Measurements from ENCODE around the gene HOXB13. TPM values are rescaled to one million over a fixed set of nuclear protein-coding genes. Genes with fewer than 3 reads are reported as not detected.
"Not testable (repeated sequence)": the region's sequence is repeated elsewhere in the genome, so short reads cannot be mapped to it uniquely, and the experiment has no call there.

HOXB13 gene
- total RNA-seq, 1 experiment from 2014 or later = 11.1 TPM

DNA sequence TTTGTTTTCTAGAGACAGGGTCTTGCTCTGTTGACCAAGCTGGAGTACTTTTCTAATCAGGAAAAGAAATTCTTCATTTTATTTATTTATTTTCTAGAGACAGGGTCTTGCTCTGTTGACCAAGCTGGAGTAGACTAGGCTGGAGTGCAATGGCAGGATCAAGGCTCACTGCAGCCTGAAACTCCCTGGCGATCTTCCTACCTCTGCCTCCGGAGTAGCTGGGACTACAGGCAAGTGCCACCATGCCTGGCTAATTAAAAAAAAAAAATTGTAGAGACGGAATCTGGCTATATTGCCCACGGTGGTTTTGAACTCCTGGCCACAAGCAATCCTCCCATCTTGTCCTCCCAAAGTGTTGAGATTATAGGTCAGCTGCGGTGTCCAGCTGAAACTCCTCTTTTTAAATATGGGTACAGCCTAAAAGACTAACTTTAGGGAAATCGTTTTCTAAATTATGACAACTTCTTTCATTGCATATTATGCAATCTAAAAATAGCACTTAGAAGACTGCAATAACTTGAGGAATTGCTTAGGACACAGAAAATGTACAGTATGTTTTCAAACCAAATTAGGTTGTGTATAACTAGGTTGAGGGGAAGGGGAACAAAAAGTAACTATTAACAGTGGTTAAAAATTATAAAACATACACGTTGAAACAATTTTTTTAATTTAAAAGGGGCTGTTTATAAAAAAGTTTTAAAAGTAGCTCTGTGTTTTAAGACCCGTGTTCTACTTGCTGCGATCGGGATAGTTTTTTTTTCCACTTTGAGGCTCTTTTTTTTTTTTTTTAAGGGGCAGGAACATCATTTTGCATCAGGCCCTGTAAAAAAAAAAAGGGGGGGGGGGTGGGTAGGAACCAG lies 11.0 kb downstream of the HOXB13 start:
- peak overlapping the region; percentile 57; the same call in 1 of the 2 replicates for H3K4me3 ChIP-seq (ENCODE audit: insufficient read depth, low read depth, low read length)
- DNase-seq = no peak
- H3K36me3 ChIP-seq (replicated peaks; ENCODE audit: control insufficient read depth, insufficient read depth, low read length) = no peaks in the 10 kb centered on the region
- peaks cover 68% of the 10 kb centered on the region for H3K27me3 ChIP-seq (ENCODE audit: control insufficient read depth, insufficient read depth, low read length)

DNA sequence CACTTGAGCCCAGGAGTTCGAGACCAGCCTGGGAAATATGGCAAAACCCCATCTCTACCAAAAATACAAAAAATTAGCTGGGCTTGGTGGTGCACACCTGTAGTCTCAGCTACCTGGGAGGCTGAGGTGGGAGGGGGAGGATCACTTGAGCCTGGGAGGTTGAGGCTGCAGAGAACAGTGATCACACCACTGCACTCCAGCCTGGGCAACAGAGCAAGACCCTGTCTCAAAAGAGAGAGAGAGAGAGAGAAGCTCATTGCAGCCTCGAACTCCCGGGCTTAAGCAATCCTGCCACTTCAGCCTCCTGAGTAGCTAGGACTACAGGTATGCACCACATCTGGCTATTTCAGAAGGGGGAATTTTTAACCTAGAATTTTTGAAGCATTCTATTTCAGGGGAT lies 12.0 kb downstream of the HOXB13 start:
- H3K36me3 ChIP-seq (replicated peaks; ENCODE audit: control insufficient read depth, insufficient read depth, low read length); DNase-seq; H3K4me3 ChIP-seq (ENCODE audit: insufficient read depth, low read depth, low read length): not testable (repeated sequence)
- peaks cover 59% of the 10 kb centered on the region for H3K27me3 ChIP-seq (ENCODE audit: control insufficient read depth, insufficient read depth, low read length)

DNA sequence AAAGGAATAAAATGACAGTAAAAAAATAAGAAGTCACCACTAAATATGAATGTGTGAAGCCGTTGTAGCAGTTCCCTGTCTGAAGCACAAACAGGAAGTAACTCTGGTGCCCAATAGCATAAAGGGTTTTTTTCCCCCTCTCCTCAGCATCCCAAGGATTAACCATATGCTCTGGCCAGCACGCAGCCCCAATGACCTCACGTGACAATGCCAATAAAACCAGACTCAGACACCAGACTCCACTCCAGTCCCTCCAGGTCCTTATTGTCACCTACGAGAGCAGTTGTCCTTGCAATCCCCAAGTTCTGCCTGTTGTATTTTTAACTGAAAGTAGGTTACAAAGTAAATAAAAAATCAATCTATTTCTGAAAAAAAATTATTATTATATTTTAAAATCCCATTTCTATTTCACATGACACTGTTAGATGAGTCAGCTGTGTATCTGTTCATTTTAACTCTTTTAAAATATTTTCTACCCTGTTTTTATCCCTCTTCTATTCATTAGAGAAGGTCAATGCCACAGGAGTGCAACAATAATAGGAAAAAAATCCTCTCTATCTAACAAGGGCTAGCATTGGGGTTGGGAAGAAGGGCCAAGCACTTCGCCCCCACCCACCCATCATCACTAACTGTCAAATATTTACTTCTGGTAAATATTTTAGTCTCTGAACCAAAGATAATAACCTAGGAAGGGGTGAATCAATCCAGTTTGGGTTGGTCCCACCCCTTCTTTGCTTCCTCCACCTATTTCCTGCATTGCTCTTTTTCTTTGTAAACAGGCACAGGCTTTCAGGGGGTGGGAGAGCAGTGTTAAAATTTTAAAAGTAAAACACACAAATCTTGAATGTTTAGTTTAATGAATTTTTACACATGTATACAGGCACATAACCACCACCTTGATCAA lies 12.8 kb downstream of the HOXB13 start:
- Histone ChIP-seq H3K4me3 (ENCODE audit: insufficient read depth, low read depth, low read length) (no peak overlapping the region), H3K36me3 (replicated peaks; ENCODE audit: control insufficient read depth, insufficient read depth, low read length) (no peaks in the 10 kb centered on the region), H3K27me3 (ENCODE audit: control insufficient read depth, insufficient read depth, low read length) (peaks cover 54% of the 10 kb centered on the region)
- DNase-seq = no peak

DNA sequence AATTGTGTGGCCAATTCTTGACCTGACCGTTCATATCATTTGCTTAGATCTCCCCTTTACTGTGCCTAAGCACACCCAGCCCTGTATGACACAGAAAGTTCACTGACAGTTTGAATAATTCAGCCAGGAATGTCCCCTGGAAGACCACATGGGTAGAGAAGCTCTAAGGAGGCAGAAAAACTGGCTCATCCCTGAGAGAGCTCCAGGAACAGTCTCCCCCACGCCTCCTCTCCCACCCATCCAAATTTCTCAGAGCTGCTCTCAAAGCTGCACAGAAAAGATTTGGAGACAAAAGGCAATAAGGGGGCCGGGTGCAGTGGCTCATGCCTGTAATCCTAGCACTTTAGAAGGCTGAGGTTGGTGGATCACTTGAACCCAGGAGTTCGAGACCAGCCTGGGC lies 17.4 kb downstream of the HOXB13 start:
- Histone ChIP-seq H3K36me3 (replicated peaks; ENCODE audit: control insufficient read depth, insufficient read depth, low read length) (no peaks in the 10 kb centered on the region), H3K4me3 (ENCODE audit: insufficient read depth, low read depth, low read length) (no peak overlapping the region), H3K27me3 (ENCODE audit: control insufficient read depth, insufficient read depth, low read length) (peaks cover 12% of the 10 kb centered on the region; the same call in 1 of the 2 replicates)
- DNase-seq = peak; percentile 25

DNA sequence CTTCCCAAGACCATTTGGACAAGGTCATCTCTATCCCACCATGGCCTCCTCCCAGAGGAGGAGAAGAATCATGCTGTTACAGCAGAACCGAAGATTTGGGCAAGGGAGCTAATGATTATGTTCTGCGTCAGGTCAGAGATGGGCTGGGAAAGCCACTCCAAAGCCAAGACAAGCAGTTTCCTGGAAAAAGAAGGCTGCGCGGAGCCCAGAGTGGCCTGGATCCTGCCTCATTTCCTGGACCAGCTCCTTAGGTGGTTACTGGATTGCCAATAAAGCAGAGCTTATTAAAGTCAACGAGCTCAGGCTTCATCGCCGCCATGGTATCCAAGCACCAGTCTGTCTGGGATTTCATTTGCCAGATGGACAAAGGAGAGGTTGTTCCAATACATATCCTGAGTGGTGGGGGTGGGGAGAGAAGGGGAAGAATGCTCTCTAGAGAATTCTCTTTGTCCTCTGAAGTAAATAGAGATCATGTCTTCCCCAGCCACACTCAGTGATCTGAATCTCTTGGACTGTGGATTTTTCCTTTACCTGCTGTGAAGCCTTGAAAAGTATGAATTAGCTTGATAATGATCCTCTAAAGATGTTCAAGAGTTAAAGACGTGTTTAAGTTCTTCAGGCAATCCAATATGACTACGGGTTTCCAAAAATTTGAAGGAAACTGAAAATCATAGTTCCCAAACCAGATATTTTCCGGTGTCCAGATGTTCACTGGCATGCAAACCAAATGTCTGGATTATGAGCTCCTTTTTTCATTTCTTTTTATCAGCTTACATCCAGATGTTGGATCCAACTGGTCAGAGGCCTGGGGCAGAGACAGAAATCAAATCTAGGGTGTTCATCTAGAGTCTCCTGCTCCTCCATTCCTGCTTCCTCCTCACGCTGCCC lies 23.9 kb downstream of the HOXB13 start:
- H3K27me3 ChIP-seq (ENCODE audit: control insufficient read depth, insufficient read depth, low read length) = no peaks in the 10 kb centered on the region; the same call in none of the 2 replicates
- H3K36me3 ChIP-seq (replicated peaks; ENCODE audit: control insufficient read depth, insufficient read depth, low read length) = no peaks in the 10 kb centered on the region
- no peak for DNase-seq
- no peak overlapping the region for H3K4me3 ChIP-seq (ENCODE audit: insufficient read depth, low read depth, low read length)

DNA sequence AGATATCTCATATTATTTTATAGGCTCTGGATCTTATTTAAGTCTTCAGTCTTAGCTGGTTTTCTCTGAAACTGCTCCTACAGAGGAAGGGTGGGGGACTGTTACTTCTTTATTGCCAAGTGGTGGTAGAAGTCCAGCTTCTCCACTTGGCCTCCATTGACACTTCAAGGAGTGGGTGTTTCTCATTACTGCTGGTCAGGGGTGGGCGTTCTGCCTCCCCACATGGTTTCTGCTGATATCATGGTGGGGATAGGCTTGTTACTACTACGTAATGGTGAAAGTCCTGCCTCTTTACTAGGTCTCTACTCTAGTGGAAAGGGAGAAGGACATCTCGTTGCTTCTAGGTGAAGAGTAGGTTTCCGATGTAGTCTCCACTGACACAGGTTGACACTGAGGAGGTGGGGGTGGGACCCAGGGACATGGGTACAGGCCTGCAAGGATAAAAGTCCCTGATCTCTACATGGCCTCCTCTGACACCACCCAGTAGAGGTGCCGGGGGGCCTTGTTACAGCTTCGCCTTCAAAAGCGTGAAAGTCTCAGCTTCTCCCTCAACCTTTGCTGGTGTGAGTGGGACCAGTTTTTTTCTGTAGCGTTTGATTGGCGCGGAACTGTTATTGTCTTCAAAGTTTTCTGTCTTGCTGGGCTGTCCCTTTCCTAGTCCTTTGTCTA lies 26.6 kb downstream of the HOXB13 start:
- Histone ChIP-seq H3K4me3 (ENCODE audit: insufficient read depth, low read depth, low read length) (no peak overlapping the region), H3K27me3 (ENCODE audit: control insufficient read depth, insufficient read depth, low read length) (no peaks in the 10 kb centered on the region; the same call in none of the 2 replicates), H3K36me3 (replicated peaks; ENCODE audit: control insufficient read depth, insufficient read depth, low read length) (no peaks in the 10 kb centered on the region)
- DNase-seq = no peak

DNA sequence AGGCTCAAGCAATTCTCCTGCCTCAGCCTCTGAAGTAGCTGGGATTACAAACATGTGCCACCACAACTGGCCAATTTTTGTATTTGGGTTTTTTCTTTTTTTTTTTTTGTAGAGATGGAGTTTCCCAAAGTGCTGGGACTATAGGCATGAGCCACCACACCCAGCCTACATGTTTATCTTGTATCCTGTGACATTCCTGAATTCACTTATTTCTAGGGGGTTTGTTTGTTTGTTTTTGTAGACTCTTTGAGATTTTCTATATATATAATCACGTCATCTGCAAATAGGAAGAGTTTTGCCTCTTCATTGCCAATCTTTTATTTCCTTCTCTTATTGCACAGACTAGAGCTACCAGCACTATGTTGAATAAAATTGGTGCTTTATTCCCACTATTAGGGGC lies 35.4 kb downstream of the HOXB13 start:
- DNase-seq = no peak
- Histone ChIP-seq H3K36me3 (replicated peaks; ENCODE audit: control insufficient read depth, insufficient read depth, low read length) (no peaks in the 10 kb centered on the region), H3K4me3 (ENCODE audit: insufficient read depth, low read depth, low read length) (no peak overlapping the region), H3K27me3 (ENCODE audit: control insufficient read depth, insufficient read depth, low read length) (no peaks in the 10 kb centered on the region)

DNA sequence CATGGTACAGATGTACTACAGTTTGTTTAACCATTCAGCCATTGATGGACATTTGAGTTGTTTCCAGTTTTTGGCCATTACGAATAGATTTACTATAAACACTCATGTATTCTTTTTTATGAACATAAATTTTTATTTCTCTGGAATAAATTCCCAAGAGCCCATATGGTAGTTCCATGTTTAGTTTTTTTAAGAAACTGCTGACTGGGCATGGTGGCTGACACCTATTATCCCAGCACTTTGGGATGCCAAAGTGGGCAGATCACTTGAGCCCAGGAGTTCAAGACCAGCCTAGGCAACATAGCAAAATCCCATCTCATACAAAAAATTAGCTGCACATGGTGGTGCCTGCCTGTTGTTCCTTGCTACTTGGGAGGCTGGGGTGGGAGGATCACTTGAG lies 36.5 kb downstream of the HOXB13 start:
- DNase-seq = no peak
- Histone ChIP-seq H3K36me3 (replicated peaks; ENCODE audit: control insufficient read depth, insufficient read depth, low read length) (no peaks in the 10 kb centered on the region), H3K4me3 (ENCODE audit: insufficient read depth, low read depth, low read length) (no peak overlapping the region), H3K27me3 (ENCODE audit: control insufficient read depth, insufficient read depth, low read length) (no peaks in the 10 kb centered on the region)

DNA sequence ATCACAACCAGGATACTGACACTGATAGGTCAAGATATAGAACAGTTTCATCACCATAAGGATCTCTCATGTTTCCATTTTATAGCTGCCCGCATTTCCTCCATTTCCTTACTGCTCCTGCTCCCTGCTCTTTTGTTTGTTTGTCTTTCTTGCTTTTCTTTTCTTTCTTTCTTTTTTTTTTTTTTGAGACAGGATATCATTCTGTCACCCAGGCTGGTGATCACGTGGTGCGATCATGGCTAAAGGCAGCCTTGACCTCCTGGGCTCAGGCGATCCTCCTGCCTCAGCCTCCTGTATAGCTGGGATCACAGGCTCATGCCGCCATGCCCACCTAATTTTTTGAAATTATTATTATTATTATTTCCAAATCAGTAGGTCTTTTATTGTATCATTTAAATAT lies 37.9 kb downstream of the HOXB13 start:
- Histone ChIP-seq H3K4me3 (ENCODE audit: insufficient read depth, low read depth, low read length) (no peak overlapping the region), H3K27me3 (ENCODE audit: control insufficient read depth, insufficient read depth, low read length) (no peaks in the 10 kb centered on the region), H3K36me3 (replicated peaks; ENCODE audit: control insufficient read depth, insufficient read depth, low read length) (no peaks in the 10 kb centered on the region)
- no peak for DNase-seq

DNA sequence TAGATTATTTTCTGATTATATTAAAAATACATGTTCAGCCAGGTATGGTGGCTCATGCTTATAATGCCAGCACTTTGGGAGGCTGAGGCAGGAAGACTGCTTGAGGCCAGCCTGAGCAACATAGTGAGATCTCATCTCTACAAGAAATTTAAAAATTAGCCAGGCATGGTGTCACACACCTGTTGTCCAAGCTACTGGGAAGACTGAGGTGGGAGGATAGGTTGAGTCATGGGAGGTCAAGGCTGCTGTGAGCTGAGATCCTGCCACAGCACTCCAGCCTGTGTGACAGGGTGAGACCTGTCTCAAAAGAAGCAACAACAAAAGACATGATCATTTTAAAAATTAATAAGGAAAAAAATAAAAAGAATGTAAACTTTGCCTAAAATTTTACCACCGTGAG lies 46.9 kb downstream of the HOXB13 start:
- Histone ChIP-seq H3K36me3 (replicated peaks; ENCODE audit: control insufficient read depth, insufficient read depth, low read length) (no peaks in the 10 kb centered on the region), H3K27me3 (ENCODE audit: control insufficient read depth, insufficient read depth, low read length) (peaks cover 16% of the 10 kb centered on the region), H3K4me3 (ENCODE audit: insufficient read depth, low read depth, low read length) (no peak overlapping the region)
- DNase-seq = no peak

DNA sequence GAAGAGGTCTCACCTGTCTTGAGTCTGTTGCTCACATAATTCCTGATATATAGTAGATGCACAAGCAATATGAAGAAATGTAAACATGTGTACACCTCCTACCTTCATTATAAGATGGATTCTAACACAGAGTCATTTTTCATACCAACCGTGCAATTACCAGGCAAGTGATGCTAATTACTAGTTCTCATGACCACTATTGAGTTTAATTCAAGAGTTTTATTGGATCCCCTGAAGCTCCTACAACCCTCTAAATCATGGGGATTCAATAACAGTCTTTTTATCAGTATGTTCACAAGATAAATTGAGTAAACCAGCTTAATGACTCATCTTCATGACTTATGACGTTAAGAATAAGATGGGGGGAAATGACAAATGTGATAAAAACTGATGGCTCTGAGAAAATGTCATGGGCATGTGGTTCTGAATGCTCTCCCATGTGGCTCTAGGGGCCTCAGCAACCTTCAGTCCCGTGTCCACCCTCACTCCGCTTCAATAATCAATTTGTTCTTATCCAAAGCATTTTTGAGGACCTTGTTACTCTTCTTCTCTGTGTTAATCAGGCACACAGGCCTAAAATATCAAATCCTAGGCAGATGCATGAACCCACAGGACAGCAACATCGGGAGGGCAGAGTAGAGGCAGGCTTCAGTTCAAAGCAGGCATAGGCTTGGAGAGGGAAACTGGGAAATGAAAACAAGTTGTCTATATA lies 49.0 kb downstream of the HOXB13 start:
- H3K36me3 ChIP-seq (replicated peaks; ENCODE audit: control insufficient read depth, insufficient read depth, low read length) = no peaks in the 10 kb centered on the region
- H3K27me3 ChIP-seq (ENCODE audit: control insufficient read depth, insufficient read depth, low read length) = peaks cover 18% of the 10 kb centered on the region
- H3K4me3 ChIP-seq (ENCODE audit: insufficient read depth, low read depth, low read length) = no peak overlapping the region
- no peak for DNase-seq

DNA sequence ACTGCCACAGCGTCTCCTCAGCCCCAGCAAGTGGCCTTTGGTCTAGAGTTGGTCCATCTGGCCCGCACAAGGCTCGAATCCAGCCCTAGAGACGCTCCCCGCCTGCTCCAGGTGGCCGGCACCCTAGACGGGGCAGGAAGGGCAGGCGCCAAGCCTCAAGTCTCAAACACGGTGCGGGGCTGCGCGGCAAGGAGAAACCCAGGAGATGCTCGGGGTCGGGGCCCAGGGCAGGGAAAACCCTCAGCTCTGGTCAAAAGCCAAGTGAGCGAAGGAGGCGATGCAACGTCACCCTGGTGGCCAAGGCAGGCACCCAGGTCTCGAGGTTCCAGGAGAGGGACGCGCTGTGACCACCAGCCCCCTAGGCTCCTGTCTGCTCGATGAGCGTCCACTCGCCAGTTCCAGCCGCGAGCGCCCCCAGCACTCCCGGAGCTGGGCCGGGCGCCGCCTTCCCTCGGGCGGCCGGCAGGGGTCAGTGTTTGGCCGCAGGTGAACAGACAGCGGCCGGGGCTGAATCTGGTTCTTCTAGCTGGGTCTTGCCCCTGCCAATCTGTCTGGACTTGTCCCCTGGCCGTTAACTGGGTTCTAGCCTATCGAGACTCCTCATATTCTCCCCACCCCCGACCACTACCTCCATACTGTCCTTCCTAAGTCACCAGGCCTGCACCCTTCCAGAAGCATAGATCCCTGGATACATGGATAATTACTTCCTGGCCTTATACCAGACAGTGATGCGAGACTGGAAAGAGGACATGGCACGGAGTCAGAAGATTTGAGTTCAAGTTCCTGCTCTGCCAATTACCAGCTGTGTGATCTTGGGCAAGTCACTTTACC lies 50.2 kb downstream of the HOXB13 start:
- no peaks in the 10 kb centered on the region for H3K36me3 ChIP-seq (replicated peaks; ENCODE audit: control insufficient read depth, insufficient read depth, low read length)
- H3K4me3 ChIP-seq (ENCODE audit: insufficient read depth, low read depth, low read length) = peak overlapping the region; percentile 37
- peak; percentile 90 for DNase-seq
- peaks cover 18% of the 10 kb centered on the region for H3K27me3 ChIP-seq (ENCODE audit: control insufficient read depth, insufficient read depth, low read length)
